ENCODE results near the gene ARHGAP21.
A peak's percentile ranks its signal among the peaks of the same experiment; 100 is the strongest.
"Not testable (repeated sequence)": the region's sequence is repeated elsewhere in the genome, so short reads cannot be mapped to it uniquely, and the experiment has no call there.

The ARHGAP21 gene

DNA sequence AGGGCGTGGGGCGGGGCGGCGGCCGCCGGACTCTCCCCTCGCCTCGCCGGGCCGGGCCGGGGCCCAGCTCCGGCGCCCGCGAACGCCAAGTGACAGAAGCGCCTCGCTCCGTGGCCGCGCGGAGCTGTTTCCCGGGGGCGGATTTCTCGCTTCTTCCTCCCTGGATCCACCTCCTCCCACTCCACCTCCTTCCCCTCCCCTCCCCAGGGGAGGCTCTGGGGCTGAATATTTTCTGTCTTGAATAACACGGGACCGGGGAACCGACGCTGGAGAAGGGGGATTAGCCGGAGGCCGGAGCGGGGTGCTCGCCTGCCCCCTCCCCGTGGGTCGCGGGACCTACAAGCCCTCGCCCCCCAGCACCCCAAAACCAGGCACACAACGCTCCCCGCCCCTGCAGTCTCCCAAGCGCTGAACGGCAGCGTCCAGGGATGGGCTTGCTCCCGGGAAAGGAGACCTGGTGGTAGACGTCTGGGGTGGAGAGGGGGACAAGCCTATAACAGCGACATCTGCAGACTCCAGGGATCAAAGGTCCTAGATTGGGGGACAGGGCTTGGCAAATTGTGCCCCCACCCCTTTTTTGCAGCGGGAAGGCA lies at the start of gene ARHGAP21:
Gene ARHGAP21, minus strand, starts transcription at position 100 of the 593 bp plus-strand sequence. CDS start 1,988 bp downstream, outside the sequence.
- peak; percentile 87 for DNase-seq

DNA sequence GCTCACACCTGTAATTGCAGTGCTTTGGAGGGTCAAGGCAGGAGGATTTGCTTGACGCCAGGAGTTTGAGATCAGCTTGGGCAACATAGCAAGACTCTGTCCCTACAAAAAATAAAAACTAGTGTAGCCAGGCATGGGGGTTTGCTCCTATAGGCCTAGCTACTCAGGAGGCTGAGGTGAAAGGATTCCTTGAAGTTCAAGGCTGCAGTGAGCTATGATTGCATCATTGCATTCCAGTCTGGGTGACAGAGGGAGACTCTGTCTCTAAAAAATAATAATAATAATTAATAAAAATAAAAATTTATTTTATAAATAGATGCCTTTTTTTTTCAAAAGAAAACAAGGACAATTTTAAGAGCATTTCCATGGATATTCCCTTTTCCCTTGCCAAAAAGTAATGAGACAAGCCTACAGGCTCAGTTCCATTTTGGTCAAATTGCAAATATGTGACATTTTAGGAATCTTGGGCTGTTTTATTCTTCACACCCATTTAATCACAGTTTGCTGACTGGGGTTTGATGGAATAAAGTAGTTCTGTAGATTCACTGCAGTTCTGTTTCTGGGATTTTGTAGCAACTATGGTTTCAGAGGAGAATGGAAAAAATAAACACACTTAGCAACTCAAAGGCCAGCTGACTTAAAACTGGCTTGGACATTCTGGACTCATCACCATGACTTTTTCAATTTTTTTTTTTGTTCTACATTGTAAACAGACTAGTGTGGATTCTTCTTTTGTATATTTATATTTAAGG lies 48.4 kb upstream of the ARHGAP21 start:
- no peak for DNase-seq

GRCh38 chr10:24764991-24765390 lies 41.3 kb upstream of the ARHGAP21 start:
- not testable (repeated sequence) for DNase-seq

GRCh38 chr10:24762966-24763623 lies 39.4 kb upstream of the ARHGAP21 start:
- no peak for DNase-seq

- DNase-seq: no peak
Measured at GRCh38 chr10:24762161-24762924, 38.7 kb upstream of the ARHGAP21 start.

DNA sequence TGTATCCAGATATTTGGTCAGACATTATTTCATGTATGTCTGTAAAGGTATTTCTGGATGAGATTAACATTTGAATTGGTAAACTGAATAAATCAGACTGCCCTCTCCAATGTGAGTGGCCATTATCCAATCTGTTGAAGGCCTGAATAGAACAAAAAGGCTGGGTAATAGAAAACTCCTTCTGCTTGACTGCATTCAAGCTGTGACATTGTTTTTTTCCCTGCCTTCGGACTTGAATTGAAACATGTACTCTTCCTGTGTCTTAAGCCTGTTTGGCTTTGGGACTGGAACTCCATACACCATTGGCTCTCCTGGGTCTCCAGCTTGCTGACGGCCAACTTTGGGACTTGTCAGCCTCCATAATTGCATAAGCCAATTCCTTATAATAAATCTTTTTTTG lies 36.0 kb upstream of the ARHGAP21 start:
- no peak for DNase-seq

- not testable (repeated sequence) for DNase-seq
Measured at GRCh38 chr10:24758254-24758653, 34.6 kb upstream of the ARHGAP21 start.

GRCh38 chr10:24756283-24756682 lies 32.6 kb upstream of the ARHGAP21 start:
- no peak for DNase-seq

GRCh38 chr10:24751716-24752115 lies 28.0 kb upstream of the ARHGAP21 start:
- no peak for DNase-seq

- no peak for DNase-seq
Measured at GRCh38 chr10:24750695-24751094, 27.0 kb upstream of the ARHGAP21 start.

GRCh38 chr10:24748214-24748613 lies 24.5 kb upstream of the ARHGAP21 start:
- DNase-seq: no peak

- DNase-seq: no peak
Measured at GRCh38 chr10:24744946-24745345, 21.3 kb upstream of the ARHGAP21 start.

GRCh38 chr10:24740714-24741113 lies 17.0 kb upstream of the ARHGAP21 start:
- DNase-seq: no peak

GRCh38 chr10:24737001-24737400 lies 13.3 kb upstream of the ARHGAP21 start:
- DNase-seq: no peak

DNA sequence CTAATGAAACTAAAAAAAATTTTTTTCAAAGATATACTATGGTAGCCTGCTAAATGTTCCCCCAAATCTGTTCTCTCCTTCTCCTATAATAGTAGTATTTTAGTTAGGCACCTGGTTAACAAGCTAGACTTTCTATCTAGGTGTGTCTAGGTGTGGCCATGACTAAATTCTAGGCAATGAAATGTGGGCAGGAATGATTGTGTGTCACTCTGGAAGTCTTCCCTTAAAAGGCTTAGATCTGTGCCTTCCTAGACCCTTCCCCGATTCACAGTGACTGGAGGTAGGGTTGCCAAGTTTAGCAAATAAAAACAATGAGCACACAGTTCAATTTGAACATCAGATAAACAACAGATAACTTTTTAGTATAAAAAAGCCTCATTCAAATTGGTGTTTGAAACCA lies 8.3 kb upstream of the ARHGAP21 start:
- no peak for DNase-seq

- no peak for DNase-seq
Measured at GRCh38 chr10:24730811-24731210, 7.1 kb upstream of the ARHGAP21 start.

DNA sequence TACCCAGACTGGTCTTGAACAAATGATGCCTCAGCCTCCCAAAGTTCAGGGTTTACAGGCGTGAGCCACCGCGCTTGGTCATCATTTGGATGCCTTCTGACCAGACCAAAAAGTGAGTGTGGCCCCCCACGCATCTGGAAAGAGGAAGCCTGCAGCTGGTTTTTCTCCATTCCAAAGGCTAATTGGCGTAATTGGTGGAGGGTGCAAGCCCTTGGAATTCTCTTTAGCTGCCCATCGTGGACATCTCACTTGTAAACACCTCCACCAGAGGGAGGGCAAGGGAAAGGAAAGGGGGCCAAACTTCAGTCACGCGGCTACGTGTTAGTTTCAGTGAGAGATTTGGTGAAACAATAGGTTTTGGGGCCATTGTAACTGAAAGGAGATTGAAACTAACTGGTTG lies 4.1 kb upstream of the ARHGAP21 start:
- no peak for DNase-seq

DNA sequence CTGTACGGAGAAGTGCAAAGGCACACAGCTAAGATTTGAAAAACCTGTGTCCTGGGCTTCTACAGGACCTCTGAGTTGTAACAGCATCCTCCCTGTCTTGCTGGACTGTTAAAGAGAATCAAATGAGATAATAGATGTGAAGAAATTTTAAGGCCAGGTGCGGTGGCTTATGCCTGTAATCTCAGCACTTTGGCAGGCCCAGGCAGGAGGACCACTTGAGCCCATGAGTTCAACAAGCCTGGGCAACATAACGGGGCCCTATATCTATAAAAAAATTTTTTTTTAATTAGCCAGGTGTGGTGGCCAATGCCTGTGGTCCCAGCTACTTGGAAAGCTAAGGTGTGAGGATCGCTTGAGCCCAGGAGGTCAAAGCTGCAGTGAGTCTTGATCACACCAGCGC lies 2.9 kb upstream of the ARHGAP21 start:
- DNase-seq: no peak

- DNase-seq: not testable (repeated sequence)
Measured at GRCh38 chr10:24726029-24726428, 2.3 kb upstream of the ARHGAP21 start.

DNA sequence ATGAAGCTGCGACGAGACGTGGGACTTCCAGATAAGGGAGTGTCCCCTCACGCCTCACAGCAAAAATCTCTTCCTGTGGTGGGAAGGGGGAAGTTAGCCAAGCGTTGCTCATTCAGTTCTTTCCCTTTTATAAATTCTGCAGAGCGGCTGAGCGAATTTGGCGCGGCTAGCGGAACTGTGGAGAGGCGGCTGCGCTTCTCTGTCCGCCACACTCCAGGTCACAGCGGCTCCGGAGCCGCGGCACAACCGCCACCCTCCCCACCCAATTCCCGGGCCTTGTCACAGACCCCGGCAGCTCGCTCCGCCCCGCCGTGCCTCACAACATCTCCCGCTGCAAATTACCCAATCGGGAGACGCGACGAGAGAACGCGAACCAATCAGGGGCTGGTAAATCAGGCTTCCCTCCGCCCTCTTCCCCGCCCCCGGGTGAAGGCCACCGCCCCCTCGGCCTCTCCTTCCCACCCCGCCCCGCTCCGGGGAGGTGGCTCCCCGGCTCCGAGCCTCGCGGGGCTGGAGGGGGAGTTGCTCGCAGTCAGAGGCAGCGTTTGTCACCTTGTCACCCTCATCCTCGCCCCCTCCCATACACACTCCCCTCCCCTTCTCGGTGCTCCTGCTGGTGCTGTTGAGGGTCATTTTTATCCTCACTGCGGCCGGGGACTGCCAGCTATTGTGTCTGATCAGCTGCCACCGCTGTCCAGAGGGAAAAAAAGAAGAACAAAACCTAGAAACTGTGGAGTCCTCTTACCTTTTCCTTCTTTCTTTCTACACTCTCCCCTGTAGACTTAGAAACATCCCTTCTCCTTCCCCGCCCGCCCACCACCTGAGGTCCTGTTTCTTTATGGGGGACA lies 918 bp upstream of the ARHGAP21 start:
- peak; percentile 98 for DNase-seq

GRCh38 chr10:24723386-24723787 lies 300 bp downstream of the ARHGAP21 start:
- peak; percentile 49 for DNase-seq

DNA sequence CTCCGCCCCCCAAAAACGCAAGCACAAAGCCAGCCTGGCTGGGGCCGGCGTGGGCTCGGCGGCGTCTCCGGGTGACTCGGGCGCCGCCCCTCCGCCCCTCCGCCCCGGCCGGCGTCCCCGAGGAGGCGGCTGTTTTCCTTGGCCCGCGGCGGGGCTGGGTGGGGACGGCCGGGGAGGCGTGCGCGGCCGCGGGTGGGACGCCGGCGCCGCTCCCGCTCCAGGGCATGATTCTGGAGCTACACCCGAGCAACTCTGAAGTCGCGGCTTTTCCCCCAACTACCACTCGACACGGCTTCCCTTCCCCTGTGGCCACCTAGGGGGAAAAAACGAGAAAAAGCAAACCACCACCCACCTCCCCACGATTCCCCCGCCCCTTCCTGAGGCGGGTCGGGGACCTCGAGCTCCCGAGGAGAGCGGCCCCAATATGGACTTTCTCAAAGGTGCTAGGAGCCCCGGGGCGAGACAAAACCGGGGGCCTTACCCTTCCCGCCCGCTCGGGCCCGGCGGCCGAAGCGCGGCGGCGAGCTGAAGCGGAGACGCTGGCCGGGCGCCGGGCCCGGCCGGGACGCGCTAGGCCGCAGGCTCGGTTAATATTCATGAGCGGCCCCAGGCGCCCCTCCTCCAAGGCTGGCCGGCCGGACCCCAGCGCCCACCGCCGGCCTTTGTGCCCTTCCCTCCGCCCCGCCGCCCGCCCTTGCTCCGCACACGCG lies 856 bp downstream of the ARHGAP21 start:
- DNase-seq: peak; percentile 67

Data from femur (tissue), 1 donor.